Prostate gland (tissue), 2 donors: ENCODE measurements around the gene TBC1D5. TPM values are rescaled to one million over a fixed set of nuclear protein-coding genes. Genes with fewer than 3 reads are reported as not detected.

Source experiments
- DNase-seq: peaks from one replicate; pipeline ENCODE4 v3.0.0-alpha.2; 2019; ENCODE audit warnings: low spot score
- H3K27ac ChIP-seq, 2 donors: fragments of 200-600 bp; sonication (generic); 2 replicates each; pipeline ENCODE4 v1.5.1; 2017 to 2019
- H3K27me3 ChIP-seq: fragments of 200-600 bp; sonication (generic); replicated peaks from 2 replicates; pipeline ENCODE4 v1.5.1; 2019; ENCODE audit not compliant: insufficient read depth
- H3K36me3 ChIP-seq, 2 donors: fragments of 200-600 bp; sonication (generic); 1 replicate in 1 of 2; 2 replicates in 1 of 2; pipeline versions ENCODE4 v1.5.1 to v1.8.1; 2017 to 2019
- H3K4me1 ChIP-seq: fragments of 200-600 bp; sonication (generic); replicated peaks from 2 replicates; pipeline ENCODE4 v1.5.1; 2019
- H3K4me3 ChIP-seq, 2 donors: fragments of 200-600 bp; sonication (generic); 2 replicates each; pipeline ENCODE4 v1.5.1; 2017 to 2019
- H3K9me3 ChIP-seq: fragments of 200-600 bp; sonication (generic); 2 replicates; pipeline ENCODE4 v1.5.1; 2017
- POLR2A ChIP-seq: fragments of 450-650 bp; IDR thresholded peaks from one replicate; pipeline ENCODE4 v1.6.1; 2016; ENCODE audit warnings: antibody characterized with exemption, mild to moderate bottlenecking
- POLR2AphosphoS5 ChIP-seq: sonication (generic); formaldehyde crosslinking; IDR thresholded peaks from one replicate; pipeline ENCODE4 v1.6.1; 2017; ENCODE audit warnings: antibody characterized with exemption
- WGBS: methylation state at CpG from one replicate; pipeline ENCODE4 v1.1.5; 2018; 5-methylcytosine and 5-hydroxymethylcytosine counted together
- intact Hi-C: fragments of 100-400 bp; cut with DNase I; formaldehyde crosslinking; loops from one replicate; pipeline ENCODE4 v1.14.2; 2022
- total RNA-seq, 2 donors: library from RNA; depleted of rRNA; stranded (reverse); fragments of >200 nt; gene quantifications; one replicate each; pipeline ENCODE4 v1.1.0, GENCODE V29; 2016
- TF ChIP-seq, protein P1 (sequence below), 4 experiments: fragments of 200-600 bp in 2 of 4; fragments of 450-650 bp in 2 of 4; sonication (generic) in 2 of 4; IDR thresholded peaks; 1 replicate in 3 of 4; 2 replicates in 1 of 4; pipeline ENCODE4 v1.5.1; 2016 to 2019; ENCODE audit warnings: antibody characterized with exemption in 4 of 4, mild to moderate bottlenecking in 2 of 4, moderate library complexity in 2 of 4

Gene TBC1D5
- total RNA-seq, 2 donors from 2014 or later, result 64.8 to 99.2 TPM

DNA sequence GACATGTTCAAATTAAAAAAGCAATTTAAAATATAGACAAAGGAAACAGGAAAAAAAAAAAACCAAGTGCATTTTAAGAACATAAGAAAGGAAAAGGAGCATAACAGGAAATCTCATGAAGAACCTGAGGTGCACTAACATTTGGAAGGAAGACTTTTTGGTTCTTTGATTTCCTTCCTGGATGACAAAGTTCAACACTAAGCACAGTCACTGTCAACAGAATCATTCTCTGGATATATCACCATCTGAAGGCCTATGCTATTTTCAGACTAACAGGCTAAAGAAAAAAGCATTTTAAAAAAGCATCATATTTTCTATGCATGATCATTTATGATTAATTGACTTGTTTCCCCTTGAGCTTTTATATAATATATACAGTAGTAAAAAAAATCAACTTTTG is 508.0 kb downstream of the TBC1D5 start:
- Histone ChIP-seq H3K27me3 (no peaks in the 10 kb centered on the region), H3K9me3 (no peaks in the 10 kb centered on the region), H3K27ac (no peak overlapping the region), H3K4me1 (no peaks in the 10 kb centered on the region), H3K36me3 (no peaks in the 10 kb centered on the region), H3K4me3 (no peak overlapping the region)
- DNase-seq, result no peak
- intact Hi-C loops, result loop anchor here (5.0 to 10.0 kb wide), 3 partner anchors 200 to 632 kb away; partner anchors contain the start of gene PLCL2
- TF ChIP-seq POLR2AphosphoS5 (no peak), POLR2A (no peak)
- TF ChIP-seq, protein P1, sequence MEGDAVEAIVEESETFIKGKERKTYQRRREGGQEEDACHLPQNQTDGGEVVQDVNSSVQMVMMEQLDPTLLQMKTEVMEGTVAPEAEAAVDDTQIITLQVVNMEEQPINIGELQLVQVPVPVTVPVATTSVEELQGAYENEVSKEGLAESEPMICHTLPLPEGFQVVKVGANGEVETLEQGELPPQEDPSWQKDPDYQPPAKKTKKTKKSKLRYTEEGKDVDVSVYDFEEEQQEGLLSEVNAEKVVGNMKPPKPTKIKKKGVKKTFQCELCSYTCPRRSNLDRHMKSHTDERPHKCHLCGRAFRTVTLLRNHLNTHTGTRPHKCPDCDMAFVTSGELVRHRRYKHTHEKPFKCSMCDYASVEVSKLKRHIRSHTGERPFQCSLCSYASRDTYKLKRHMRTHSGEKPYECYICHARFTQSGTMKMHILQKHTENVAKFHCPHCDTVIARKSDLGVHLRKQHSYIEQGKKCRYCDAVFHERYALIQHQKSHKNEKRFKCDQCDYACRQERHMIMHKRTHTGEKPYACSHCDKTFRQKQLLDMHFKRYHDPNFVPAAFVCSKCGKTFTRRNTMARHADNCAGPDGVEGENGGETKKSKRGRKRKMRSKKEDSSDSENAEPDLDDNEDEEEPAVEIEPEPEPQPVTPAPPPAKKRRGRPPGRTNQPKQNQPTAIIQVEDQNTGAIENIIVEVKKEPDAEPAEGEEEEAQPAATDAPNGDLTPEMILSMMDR (IDR thresholded peaks at IDR 0.05), result no peak

GRCh38 chr3:17233398-17233800 is 509.0 kb downstream of the TBC1D5 start:
- H3K27me3 ChIP-seq, result no peaks in the 10 kb centered on the region
- H3K36me3 ChIP-seq, result no peaks in the 10 kb centered on the region
- peak; percentile 5 for DNase-seq
- WGBS, result 56% methylated on average over 3 of the region's 3 CpGs
- intact Hi-C loops, result loop anchor here (5.0 to 10.0 kb wide), 3 partner anchors 199 to 631 kb away; partner anchors contain the start of gene PLCL2
- no peaks in the 10 kb centered on the region for H3K9me3 ChIP-seq
- TF ChIP-seq, protein P1 (IDR thresholded peaks at IDR 0.05), result peak in 3 of 4 experiments; percentile 35 to 61 (median 51)
- no peak for TF ChIP-seq POLR2AphosphoS5
- H3K4me1 ChIP-seq, result no peaks in the 10 kb centered on the region
- no peak overlapping the region for H3K27ac ChIP-seq
- H3K4me3 ChIP-seq, result no peak overlapping the region

GRCh38 chr3:17232442-17232841 is 510.0 kb downstream of the TBC1D5 start:
- intact Hi-C loops, result loop anchor here (5.0 to 10.0 kb wide), 3 partner anchors 198 to 630 kb away; partner anchors contain the start of gene PLCL2
- Histone ChIP-seq H3K27me3 (no peaks in the 10 kb centered on the region), H3K4me3 (no peak overlapping the region), H3K36me3 (no peaks in the 10 kb centered on the region), H3K9me3 (no peaks in the 10 kb centered on the region), H3K4me1 (no peaks in the 10 kb centered on the region), H3K27ac (no peak overlapping the region)
- no peak for TF ChIP-seq POLR2AphosphoS5
- TF ChIP-seq, protein P1 (IDR thresholded peaks at IDR 0.05), result no peak
- no peak for TF ChIP-seq POLR2A
- no peak for DNase-seq

DNA sequence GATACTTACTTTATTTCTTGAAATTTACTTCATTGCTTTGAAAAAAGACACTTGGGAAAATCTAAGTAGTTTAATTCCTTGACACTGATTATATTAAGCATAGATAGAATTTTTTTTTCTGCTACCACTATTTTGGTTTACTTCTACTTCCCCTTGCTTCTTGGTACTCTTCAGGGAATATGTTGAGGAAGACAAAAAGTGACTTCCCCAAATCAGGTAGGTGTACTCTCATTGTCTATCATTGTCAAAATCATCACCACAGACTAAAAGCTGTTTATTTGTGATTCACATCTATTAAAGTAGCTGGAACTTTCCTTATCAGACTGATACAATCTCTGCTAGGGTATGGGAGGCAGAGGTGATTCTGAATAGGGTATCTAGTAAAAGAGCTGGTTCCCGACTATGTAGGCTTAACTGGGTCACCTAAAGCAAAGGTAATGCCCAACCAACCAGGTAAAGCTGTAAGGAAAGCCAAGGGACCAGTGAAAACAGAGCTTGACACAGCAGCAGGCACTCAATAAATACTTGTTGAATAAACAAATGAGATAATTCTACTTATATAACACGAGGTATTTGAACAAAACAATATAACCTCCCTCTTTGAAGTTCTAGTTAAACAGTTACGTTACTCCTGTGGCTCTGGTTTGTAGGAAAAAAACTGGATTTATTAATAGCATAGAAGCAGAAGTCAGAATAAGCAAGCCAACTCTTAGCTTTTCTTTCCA is 510.7 kb downstream of the TBC1D5 start:
- no peaks in the 10 kb centered on the region for H3K27me3 ChIP-seq
- WGBS, result 59% methylated on average over 3 of the region's 3 CpGs
- no peak overlapping the region for H3K27ac ChIP-seq
- TF ChIP-seq POLR2AphosphoS5, result no peak
- no peak for TF ChIP-seq POLR2A
- TF ChIP-seq, protein P1 (IDR thresholded peaks at IDR 0.05), result no peak
- no peaks in the 10 kb centered on the region for H3K36me3 ChIP-seq
- H3K4me3 ChIP-seq, result no peak overlapping the region
- H3K9me3 ChIP-seq, result no peaks in the 10 kb centered on the region
- intact Hi-C loops, result loop anchor here (5.0 to 10.0 kb wide), 3 partner anchors 197 to 629 kb away; partner anchors contain the start of gene PLCL2
- H3K4me1 ChIP-seq, result no peaks in the 10 kb centered on the region
- no peak for DNase-seq

- 82% methylated on average over 2 of the region's 2 CpGs for WGBS
- H3K4me1 ChIP-seq, result no peaks in the 10 kb centered on the region
- intact Hi-C loops, result no loop called here
- no peaks in the 10 kb centered on the region for H3K9me3 ChIP-seq
- DNase-seq, result no peak
- H3K4me3 ChIP-seq, result no peak overlapping the region
- H3K27ac ChIP-seq, result no peak overlapping the region
- TF ChIP-seq, protein P1 (IDR thresholded peaks at IDR 0.05), result no peak
- TF ChIP-seq POLR2AphosphoS5 (no peak), POLR2A (no peak)
- H3K36me3 ChIP-seq, result no peaks in the 10 kb centered on the region
- no peaks in the 10 kb centered on the region for H3K27me3 ChIP-seq
Observed at GRCh38 chr3:17227472-17227871, 515.0 kb downstream of the TBC1D5 start.
